Gastrocnemius medialis (tissue), 4 donors: ENCODE results near the gene HIC1.

ENCODE experiments used
- CTCF ChIP-seq, 5 experiments: fragments of 450-650 bp in 3 of 5; fragments of 200-600 bp in 2 of 5; sonication (generic) in 2 of 5; IDR thresholded peaks in 4 of 5; conservative IDR thresholded peaks in 1 of 5; 1 replicate in 4 of 5; 2 replicates in 1 of 5; pipeline ENCODE4 v1.5.1; 2016 to 2019; ENCODE audit warnings: antibody characterized with exemption in 5 of 5, mild to moderate bottlenecking in 3 of 5, moderate library complexity in 3 of 5
- POLR2A ChIP-seq, 2 donors: fragments of 450-650 bp; IDR thresholded peaks; one replicate each; pipeline ENCODE4 v1.6.1; 2017; ENCODE audit warnings: antibody characterized with exemption in 2 of 2, mild to moderate bottlenecking in 2 of 2, moderate library complexity in 2 of 2

GRCh38 chr17:2107050-2107449, 52.1 kb downstream of the HIC1 start:
- TF ChIP-seq CTCF (IDR thresholded peaks at IDR 0.05 in 4 of 5, conservative IDR thresholded peaks at IDR 0.05 in 1 of 5) (no peak), POLR2A (IDR thresholded peaks at IDR 0.05) (no peak)
